Liver (tissue), 9 donors: ENCODE results near the gene AGO1. TPM values are rescaled to one million over a fixed set of nuclear protein-coding genes. Genes with fewer than 3 reads are reported as not detected.

Experiments
- DNase-seq: peaks from one replicate; pipeline ENCODE4 v3.0.0-alpha.2; 2017; ENCODE audit warnings: low spot score
- H3K27ac ChIP-seq, 2 donors: one replicate each; pipeline ENCODE4 v1.7.0; 2013; ENCODE audit warnings: inconsistent platforms in 2 of 2, low read length in 2 of 2, control low read depth in 1 of 2, low read depth in 1 of 2, mild to moderate bottlenecking in 1 of 2
- H3K27me3 ChIP-seq, 4 donors: one replicate each; pipeline versions ENCODE4 v1.6.1 to v1.7.0; 2013; ENCODE audit warnings: low read length in 3 of 4, inconsistent platforms in 1 of 4, mild to moderate bottlenecking in 1 of 4, moderate library complexity in 1 of 4; ENCODE audit not compliant: control insufficient read depth in 4 of 4, insufficient read depth in 4 of 4
- H3K36me3 ChIP-seq, 4 donors: one replicate each; pipeline versions ENCODE4 v1.6.1 to v1.7.0; 2013; ENCODE audit warnings: low read length in 3 of 4, mild to moderate bottlenecking in 3 of 4, low read depth in 1 of 4, moderate library complexity in 1 of 4; ENCODE audit not compliant: control insufficient read depth in 4 of 4, insufficient read depth in 3 of 4
- H3K4me1 ChIP-seq, 4 donors: one replicate each; pipeline versions ENCODE4 v1.6.1 to v1.7.0; 2013; ENCODE audit warnings: low read length in 3 of 4, mild to moderate bottlenecking in 3 of 4, moderate library complexity in 1 of 4; ENCODE audit not compliant: control insufficient read depth in 4 of 4, insufficient read depth in 4 of 4
- H3K4me3 ChIP-seq, 3 donors: one replicate each; pipeline versions ENCODE4 v1.6.1 to v1.7.0; 2013; ENCODE audit warnings: low read length in 3 of 3, control low read depth in 1 of 3, low read depth in 1 of 3, mild to moderate bottlenecking in 1 of 3
- H3K9ac ChIP-seq, 2 donors: one replicate each; pipeline ENCODE4 v1.7.0; 2013; ENCODE audit warnings: low read length in 2 of 2, mild to moderate bottlenecking in 2 of 2, moderate library complexity in 2 of 2, control low read depth in 1 of 2, low read depth in 1 of 2
- H3K9me3 ChIP-seq, 4 donors: one replicate each; pipeline versions ENCODE4 v1.6.1 to v1.7.0; 2013; ENCODE audit warnings: low read length in 3 of 4; ENCODE audit not compliant: control insufficient read depth in 4 of 4
- EGR1 ChIP-seq, 2 donors: IDR thresholded peaks; 2 replicates each; pipeline ENCODE4 v1.6.1; 2016 to 2018; ENCODE audit warnings: antibody characterized with exemption in 2 of 2, low read depth in 2 of 2
- FOXA1 ChIP-seq: IDR thresholded peaks from 2 replicates; pipeline ENCODE4 v1.6.1; 2016; ENCODE audit warnings: antibody characterized with exemption
- FOXA2 ChIP-seq: IDR thresholded peaks from 2 replicates; pipeline ENCODE4 v1.6.1; 2016; ENCODE audit warnings: antibody characterized with exemption
- GABPA ChIP-seq, 2 donors: IDR thresholded peaks in 1 of 2; conservative IDR thresholded peaks in 1 of 2; 2 replicates each; pipeline ENCODE4 v1.6.1; 2016; ENCODE audit warnings: antibody characterized with exemption in 2 of 2, mild to moderate bottlenecking in 1 of 2, moderate library complexity in 1 of 2
- HNF4A ChIP-seq, 2 donors: conservative IDR thresholded peaks; 2 replicates each; pipeline ENCODE4 v1.6.1; 2016; ENCODE audit warnings: antibody characterized with exemption in 2 of 2, mild to moderate bottlenecking in 2 of 2
- HNF4G ChIP-seq: IDR thresholded peaks from 2 replicates; pipeline ENCODE4 v1.6.1; 2016; ENCODE audit warnings: antibody characterized with exemption
- JUND ChIP-seq, 2 donors: IDR thresholded peaks; 2 replicates each; pipeline ENCODE4 v1.6.1; 2016; ENCODE audit warnings: antibody characterized with exemption in 2 of 2
- NR2F2 ChIP-seq: IDR thresholded peaks from 2 replicates; pipeline ENCODE4 v1.6.1; 2016; ENCODE audit warnings: antibody characterized with exemption
- RAD21 ChIP-seq, 2 donors: IDR thresholded peaks; 2 replicates each; pipeline ENCODE4 v1.6.1; 2016; ENCODE audit warnings: antibody characterized with exemption in 2 of 2, mild to moderate bottlenecking in 2 of 2
- RXRA ChIP-seq, 2 donors: IDR thresholded peaks; 2 replicates each; pipeline ENCODE4 v1.6.1; 2017 to 2018; ENCODE audit warnings: antibody characterized with exemption in 2 of 2, mild to moderate bottlenecking in 1 of 2
- SP1 ChIP-seq: IDR thresholded peaks from 2 replicates; pipeline ENCODE4 v1.6.1; 2018; ENCODE audit warnings: antibody characterized with exemption, mild to moderate bottlenecking
- TAF1 ChIP-seq: conservative IDR thresholded peaks from 2 replicates; pipeline ENCODE4 v1.6.1; 2016; ENCODE audit warnings: antibody characterized with exemption, mild to moderate bottlenecking
- YY1 ChIP-seq: IDR thresholded peaks from 2 replicates; pipeline ENCODE4 v1.6.1; 2016; ENCODE audit warnings: antibody characterized with exemption, mild to moderate bottlenecking
- WGBS: extraction: QIAGEN DNeasy Blood & Tissue Kit; methylation state at CpG from one replicate; pipeline ENCODE4 v1.1.7; 2013; 5-methylcytosine and 5-hydroxymethylcytosine counted together
- polyA plus RNA-seq, 2 donors: library from polyadenylated mRNA; stranded (reverse) in 1 of 2; unstranded in 1 of 2; fragments of 200-250 nt in 1 of 2; fragments of >200 nt in 1 of 2; fragmentation: Nextera tagmentation in 1 of 2; extraction: Ambion mirVana in 1 of 2; gene quantifications; one replicate each; pipeline versions ENCODE4 v1.2.1 to v1.2.3, GENCODE V29; 2013 to 2015
- total RNA-seq, 2 donors: library from RNA; depleted of rRNA; stranded (reverse); fragments of >200 nt; gene quantifications; one replicate each; pipeline ENCODE4 v1.2.3, GENCODE V29; 2014
- TF ChIP-seq, protein P1 (sequence below): IDR thresholded peaks from 2 replicates; pipeline ENCODE4 v1.6.1; 2016; ENCODE audit warnings: antibody characterized with exemption
- TF ChIP-seq, protein P2 (sequence below): IDR thresholded peaks from 2 replicates; pipeline ENCODE4 v1.6.1; 2016; ENCODE audit warnings: antibody characterized with exemption
- TF ChIP-seq, protein P3 (sequence below): IDR thresholded peaks from 2 replicates; pipeline ENCODE4 v1.6.1; 2016; ENCODE audit warnings: antibody characterized with exemption, mild to moderate bottlenecking
- TF ChIP-seq, protein P4 (sequence below): fragments of 150-350 bp; IDR thresholded peaks from 2 replicates; pipeline ENCODE4 v1.5.1; 2017; ENCODE audit warnings: improper control_type of control experiment, low read depth, low read length; ENCODE audit not compliant: missing input control
- TF ChIP-seq, protein P5 (sequence below): IDR thresholded peaks from 2 replicates; pipeline ENCODE4 v1.6.1; 2016; ENCODE audit warnings: antibody characterized with exemption
- donor health status: healthy.
- donor health status: healthy.
- donor health status: healthy.
- donor health status: healthy.
- donor health status: healthy.

AGO1 gene
- total and polyA plus RNA-seq, 4 donors, result 1.5 to 11.3 (median 4.9) TPM

DNA sequence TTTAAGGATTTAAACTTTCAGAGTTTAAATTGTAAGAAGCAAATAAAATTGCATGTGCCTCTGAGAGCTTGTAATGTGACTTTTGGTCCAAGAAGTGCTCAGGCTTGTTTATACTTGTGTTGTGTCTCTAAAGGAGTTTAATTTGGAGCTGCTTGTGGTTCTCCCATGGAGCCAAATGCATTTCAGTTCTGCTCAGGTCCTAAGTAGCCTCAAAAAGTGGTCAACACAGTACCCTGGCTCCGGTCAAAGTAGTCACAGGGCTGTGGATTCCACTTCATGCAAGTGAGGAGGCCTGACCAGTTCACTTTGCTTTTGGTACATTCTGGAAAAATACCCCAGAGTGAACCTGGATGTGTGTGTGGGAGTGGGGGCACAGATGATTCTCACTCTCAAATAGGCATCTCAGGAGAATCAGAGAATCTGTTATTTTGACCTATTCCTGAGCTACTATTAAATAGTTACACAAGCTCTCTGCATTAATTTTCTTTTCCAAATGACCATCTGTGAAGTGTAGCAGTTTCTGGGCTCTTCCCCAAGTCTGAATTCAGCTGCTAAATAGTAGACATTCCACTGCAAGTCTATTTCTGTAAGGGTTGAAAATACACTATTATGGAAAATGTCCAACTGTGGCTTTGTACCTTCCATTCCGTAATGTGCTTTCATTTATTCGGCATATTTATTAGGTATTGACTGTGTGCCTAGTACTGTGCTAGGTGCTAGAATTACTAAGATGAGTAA is 31.7 kb upstream of the AGO1 start:
- Histone ChIP-seq H3K9me3 (no peaks in the 10 kb centered on the region), H3K36me3 (peaks cover 14 to 49% (median 39%) of the 10 kb centered on the region in 4 donors), H3K4me1 (peaks cover 0 to 3% (median 0%) of the 10 kb centered on the region in 4 donors), H3K27ac (no peak overlapping the region), H3K27me3 (no peaks in the 10 kb centered on the region), H3K9ac (no peak overlapping the region), H3K4me3 (no peak overlapping the region)
- TF ChIP-seq TAF1, result no peak
- no peak for TF ChIP-seq RXRA (IDR thresholded peaks at IDR 0.05)
- no peak for TF ChIP-seq GABPA (IDR thresholded peaks at IDR 0.05 in 1 of 2, conservative IDR thresholded peaks at IDR 0.05 in 1 of 2)
- no peak for TF ChIP-seq FOXA2
- TF ChIP-seq, protein P1, sequence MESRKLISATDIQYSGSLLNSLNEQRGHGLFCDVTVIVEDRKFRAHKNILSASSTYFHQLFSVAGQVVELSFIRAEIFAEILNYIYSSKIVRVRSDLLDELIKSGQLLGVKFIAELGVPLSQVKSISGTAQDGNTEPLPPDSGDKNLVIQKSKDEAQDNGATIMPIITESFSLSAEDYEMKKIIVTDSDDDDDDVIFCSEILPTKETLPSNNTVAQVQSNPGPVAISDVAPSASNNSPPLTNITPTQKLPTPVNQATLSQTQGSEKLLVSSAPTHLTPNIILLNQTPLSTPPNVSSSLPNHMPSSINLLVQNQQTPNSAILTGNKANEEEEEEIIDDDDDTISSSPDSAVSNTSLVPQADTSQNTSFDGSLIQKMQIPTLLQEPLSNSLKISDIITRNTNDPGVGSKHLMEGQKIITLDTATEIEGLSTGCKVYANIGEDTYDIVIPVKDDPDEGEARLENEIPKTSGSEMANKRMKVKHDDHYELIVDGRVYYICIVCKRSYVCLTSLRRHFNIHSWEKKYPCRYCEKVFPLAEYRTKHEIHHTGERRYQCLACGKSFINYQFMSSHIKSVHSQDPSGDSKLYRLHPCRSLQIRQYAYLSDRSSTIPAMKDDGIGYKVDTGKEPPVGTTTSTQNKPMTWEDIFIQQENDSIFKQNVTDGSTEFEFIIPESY, result no peak
- TF ChIP-seq SP1, result no peak
- no peak for TF ChIP-seq EGR1 (IDR thresholded peaks at IDR 0.05; ENCODE audit: low read depth in 2 of 2)
- no peak for TF ChIP-seq RAD21 (IDR thresholded peaks at IDR 0.05)
- TF ChIP-seq, protein P2, sequence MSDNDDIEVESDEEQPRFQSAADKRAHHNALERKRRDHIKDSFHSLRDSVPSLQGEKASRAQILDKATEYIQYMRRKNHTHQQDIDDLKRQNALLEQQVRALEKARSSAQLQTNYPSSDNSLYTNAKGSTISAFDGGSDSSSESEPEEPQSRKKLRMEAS, result no peak
- WGBS, result 89% methylated on average over 3 of the region's 3 CpGs
- DNase-seq, result no peak

DNA sequence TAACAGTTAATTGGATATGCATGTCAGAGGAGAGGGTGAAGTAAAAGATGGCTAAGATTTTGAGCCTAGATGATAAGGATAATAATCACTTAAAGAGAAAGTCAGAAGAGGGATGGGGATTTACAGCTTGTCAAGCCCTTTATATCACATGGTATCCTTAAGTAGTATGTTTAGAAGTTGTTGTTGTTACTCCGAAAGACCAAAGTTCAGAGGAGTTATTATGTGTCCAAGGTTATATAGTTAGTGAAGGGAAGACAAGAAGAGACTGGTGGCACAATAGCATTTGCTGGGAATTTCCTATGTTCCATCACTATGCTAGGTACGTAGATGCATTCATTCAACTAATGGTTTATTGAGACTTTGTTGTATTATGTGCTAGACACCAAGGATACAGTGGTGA is 30.8 kb upstream of the AGO1 start:
- WGBS, result 48% methylated on average over 2 of the region's 2 CpGs
- DNase-seq, result no peak
- no peak overlapping the region for H3K4me3 ChIP-seq
- H3K27me3 ChIP-seq, result no peaks in the 10 kb centered on the region
- no peak for TF ChIP-seq NR2F2
- TF ChIP-seq HNF4G, result no peak
- no peak for TF ChIP-seq HNF4A (conservative IDR thresholded peaks at IDR 0.05)
- no peak for TF ChIP-seq FOXA2
- TF ChIP-seq EGR1 (IDR thresholded peaks at IDR 0.05; ENCODE audit: low read depth in 2 of 2), result no peak
- no peak for TF ChIP-seq FOXA1
- TF ChIP-seq, protein P3, sequence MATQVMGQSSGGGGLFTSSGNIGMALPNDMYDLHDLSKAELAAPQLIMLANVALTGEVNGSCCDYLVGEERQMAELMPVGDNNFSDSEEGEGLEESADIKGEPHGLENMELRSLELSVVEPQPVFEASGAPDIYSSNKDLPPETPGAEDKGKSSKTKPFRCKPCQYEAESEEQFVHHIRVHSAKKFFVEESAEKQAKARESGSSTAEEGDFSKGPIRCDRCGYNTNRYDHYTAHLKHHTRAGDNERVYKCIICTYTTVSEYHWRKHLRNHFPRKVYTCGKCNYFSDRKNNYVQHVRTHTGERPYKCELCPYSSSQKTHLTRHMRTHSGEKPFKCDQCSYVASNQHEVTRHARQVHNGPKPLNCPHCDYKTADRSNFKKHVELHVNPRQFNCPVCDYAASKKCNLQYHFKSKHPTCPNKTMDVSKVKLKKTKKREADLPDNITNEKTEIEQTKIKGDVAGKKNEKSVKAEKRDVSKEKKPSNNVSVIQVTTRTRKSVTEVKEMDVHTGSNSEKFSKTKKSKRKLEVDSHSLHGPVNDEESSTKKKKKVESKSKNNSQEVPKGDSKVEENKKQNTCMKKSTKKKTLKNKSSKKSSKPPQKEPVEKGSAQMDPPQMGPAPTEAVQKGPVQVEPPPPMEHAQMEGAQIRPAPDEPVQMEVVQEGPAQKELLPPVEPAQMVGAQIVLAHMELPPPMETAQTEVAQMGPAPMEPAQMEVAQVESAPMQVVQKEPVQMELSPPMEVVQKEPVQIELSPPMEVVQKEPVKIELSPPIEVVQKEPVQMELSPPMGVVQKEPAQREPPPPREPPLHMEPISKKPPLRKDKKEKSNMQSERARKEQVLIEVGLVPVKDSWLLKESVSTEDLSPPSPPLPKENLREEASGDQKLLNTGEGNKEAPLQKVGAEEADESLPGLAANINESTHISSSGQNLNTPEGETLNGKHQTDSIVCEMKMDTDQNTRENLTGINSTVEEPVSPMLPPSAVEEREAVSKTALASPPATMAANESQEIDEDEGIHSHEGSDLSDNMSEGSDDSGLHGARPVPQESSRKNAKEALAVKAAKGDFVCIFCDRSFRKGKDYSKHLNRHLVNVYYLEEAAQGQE, result no peak
- no peak for TF ChIP-seq RXRA (IDR thresholded peaks at IDR 0.05)
- no peak for TF ChIP-seq TAF1
- TF ChIP-seq, protein P4, sequence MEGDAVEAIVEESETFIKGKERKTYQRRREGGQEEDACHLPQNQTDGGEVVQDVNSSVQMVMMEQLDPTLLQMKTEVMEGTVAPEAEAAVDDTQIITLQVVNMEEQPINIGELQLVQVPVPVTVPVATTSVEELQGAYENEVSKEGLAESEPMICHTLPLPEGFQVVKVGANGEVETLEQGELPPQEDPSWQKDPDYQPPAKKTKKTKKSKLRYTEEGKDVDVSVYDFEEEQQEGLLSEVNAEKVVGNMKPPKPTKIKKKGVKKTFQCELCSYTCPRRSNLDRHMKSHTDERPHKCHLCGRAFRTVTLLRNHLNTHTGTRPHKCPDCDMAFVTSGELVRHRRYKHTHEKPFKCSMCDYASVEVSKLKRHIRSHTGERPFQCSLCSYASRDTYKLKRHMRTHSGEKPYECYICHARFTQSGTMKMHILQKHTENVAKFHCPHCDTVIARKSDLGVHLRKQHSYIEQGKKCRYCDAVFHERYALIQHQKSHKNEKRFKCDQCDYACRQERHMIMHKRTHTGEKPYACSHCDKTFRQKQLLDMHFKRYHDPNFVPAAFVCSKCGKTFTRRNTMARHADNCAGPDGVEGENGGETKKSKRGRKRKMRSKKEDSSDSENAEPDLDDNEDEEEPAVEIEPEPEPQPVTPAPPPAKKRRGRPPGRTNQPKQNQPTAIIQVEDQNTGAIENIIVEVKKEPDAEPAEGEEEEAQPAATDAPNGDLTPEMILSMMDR, result no peak
- TF ChIP-seq, protein P5, sequence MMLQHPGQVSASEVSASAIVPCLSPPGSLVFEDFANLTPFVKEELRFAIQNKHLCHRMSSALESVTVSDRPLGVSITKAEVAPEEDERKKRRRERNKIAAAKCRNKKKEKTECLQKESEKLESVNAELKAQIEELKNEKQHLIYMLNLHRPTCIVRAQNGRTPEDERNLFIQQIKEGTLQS, result no peak
- TF ChIP-seq, protein P1, result no peak
- TF ChIP-seq, protein P2, result no peak
- TF ChIP-seq JUND (IDR thresholded peaks at IDR 0.05), result no peak
- TF ChIP-seq GABPA (IDR thresholded peaks at IDR 0.05 in 1 of 2, conservative IDR thresholded peaks at IDR 0.05 in 1 of 2), result no peak
- TF ChIP-seq RAD21 (IDR thresholded peaks at IDR 0.05), result no peak
- no peak for TF ChIP-seq SP1
- no peak for TF ChIP-seq YY1
- H3K36me3 ChIP-seq, result peaks cover 14 to 49% (median 39%) of the 10 kb centered on the region in 4 donors
- H3K27ac ChIP-seq, result no peak overlapping the region
- peaks cover 0 to 3% (median 0%) of the 10 kb centered on the region in 4 donors for H3K4me1 ChIP-seq
- H3K9me3 ChIP-seq, result no peaks in the 10 kb centered on the region
- no peak overlapping the region for H3K9ac ChIP-seq
